DMS79 (cell line): ENCODE data around the gene IL22.

Experiments used
- DNase-seq: peaks from one replicate; lab custom pipeline; 2025; lab: John Stamatoyannopoulos, UW

The IL22 gene

GRCh38 chr12:68264158-68264855 is 10.9 kb upstream of the IL22 start:
- no peak for DNase-seq

DNA sequence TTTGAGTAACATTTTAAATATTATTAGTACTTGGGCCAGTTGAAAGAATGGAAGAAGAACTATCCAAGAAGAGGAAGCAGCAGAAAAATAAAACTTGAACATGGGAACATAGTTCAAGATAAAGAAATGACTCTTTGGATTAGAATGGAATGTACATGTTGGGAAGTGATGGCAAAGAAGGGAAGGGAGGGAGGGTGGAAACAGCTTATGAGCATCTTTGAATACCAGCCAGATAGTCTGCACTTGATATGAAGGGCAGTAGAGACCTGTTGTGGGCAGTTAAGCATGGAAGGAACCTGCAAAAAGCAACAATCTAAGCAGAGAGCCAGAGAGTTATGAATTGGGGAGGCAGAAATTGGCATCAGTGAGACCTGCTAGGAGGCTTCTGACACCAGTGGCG is 10.0 kb upstream of the IL22 start:
- DNase-seq, result no peak

GRCh38 chr12:68261896-68262295 is 8.5 kb upstream of the IL22 start:
- no peak for DNase-seq

DNA sequence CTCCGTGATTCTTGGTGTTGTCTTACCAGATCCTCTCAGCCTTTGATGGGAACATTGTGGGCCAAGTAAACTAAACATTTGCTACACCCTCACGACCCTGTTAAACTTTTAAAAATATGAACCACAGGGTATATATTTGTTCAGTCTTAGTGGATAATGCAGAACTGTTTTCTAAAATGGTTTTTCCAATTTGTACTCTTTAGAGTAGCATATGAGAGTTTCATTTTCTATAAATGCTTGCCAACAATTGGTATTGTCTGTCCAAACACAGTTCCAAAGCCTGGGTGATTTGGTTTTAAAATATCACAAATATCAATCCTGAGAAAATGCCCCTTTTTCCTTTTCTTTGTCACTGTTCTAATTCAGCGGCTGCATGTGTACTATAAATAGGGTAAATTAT is 6.7 kb upstream of the IL22 start:
- DNase-seq, result no peak

DNA sequence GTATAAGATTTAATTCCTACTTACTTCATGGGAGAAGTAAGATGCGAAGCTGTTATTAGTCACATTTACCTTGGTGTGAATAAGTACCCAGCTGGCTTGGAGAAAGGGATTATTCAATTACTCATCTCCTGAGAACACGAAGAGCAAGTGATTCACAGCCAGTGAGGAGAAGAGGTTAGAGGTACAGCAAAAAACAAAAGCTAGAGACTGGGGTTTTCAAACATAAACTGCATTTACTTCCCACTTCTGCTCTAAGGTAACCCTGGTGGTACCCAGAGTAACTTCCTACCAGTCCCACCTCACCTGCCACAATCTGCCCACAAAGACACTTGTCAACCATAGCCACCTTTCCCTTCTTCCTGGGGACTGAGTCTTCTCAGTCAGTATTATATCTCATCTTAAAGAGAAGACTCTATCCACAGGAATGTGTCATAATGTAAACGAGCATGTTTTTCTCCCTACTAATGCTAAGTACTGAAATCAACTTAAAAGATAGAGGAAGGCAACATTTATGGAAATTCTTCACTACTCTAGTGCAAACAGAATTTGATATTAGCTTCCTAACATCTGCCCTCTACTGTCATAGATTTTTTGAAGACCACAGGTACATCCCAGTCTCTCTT is 6.0 kb upstream of the IL22 start:
- DNase-seq, result no peak

- DNase-seq, result no peak
Measured at GRCh38 chr12:68252077-68252476, 1.3 kb downstream of the IL22 start.

GRCh38 chr12:68250454-68250853 is 3.0 kb downstream of the IL22 start:
- no peak for DNase-seq

GRCh38 chr12:68247785-68248184 is 5.6 kb downstream of the IL22 start:
- DNase-seq, result no peak

- no peak for DNase-seq
Measured at GRCh38 chr12:68246350-68246749, 7.1 kb downstream of the IL22 start.

- no peak for DNase-seq
Measured at GRCh38 chr12:68245180-68246021, 8.0 kb downstream of the IL22 start.

GRCh38 chr12:68242777-68243176 is 10.6 kb downstream of the IL22 start:
- DNase-seq, result no peak

- no peak for DNase-seq
Measured at GRCh38 chr12:68240975-68241374, 12.4 kb downstream of the IL22 start.

- no peak for DNase-seq
Measured at GRCh38 chr12:68240079-68240478, 13.3 kb downstream of the IL22 start.

DNA sequence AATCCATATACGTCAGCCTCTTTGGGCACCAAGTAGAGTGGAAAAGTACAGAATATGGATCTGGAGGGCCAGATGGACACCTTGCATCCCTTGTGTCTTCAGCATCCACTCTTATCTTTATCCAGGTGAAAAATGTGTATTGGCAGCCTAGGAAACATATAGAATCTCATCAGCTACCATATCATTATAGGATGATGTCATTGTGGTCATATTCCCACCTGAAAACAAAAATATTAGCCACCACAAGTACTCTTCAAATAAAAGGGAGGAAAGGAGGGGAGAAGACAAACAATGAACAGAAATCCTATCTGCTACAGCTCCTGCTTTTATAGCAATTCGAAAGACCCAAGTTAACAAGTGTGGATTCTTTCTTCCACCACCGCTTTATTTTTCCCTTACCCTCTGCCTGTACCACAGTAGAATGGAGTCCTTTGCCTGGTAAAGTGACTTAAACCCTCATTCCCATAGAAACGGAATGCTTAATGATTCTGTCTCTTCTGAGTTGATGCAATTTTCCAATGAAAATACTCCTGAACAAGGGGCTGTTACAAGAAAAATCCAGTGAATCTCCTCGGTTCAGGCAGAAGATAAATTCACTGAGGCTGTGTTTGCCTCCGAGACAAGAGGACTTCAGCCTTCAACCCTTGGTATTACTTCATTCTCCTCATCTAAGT is 14.0 kb downstream of the IL22 start:
- DNase-seq, result no peak

DNA sequence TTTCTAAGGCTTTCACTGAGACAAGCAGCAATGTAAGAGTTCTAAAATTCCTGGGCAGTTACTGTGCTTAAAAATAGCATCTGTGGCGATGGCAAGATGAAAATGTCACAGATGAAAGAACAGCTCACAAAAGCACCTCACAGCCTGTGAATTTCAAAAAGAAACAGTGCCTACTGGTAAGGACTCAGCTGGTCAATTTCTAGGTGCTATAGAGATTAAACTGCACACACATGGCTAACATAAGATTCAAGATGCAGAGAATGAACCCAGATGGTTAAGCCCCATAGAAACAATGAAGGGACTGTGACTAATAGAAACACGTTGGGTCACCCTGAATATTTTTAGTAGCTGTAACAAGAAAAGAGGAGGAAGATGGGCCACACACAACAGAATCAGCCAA is 15.8 kb downstream of the IL22 start:
- DNase-seq, result no peak

GRCh38 chr12:68237078-68237477 is 16.3 kb downstream of the IL22 start:
- DNase-seq, result no peak

GRCh38 chr12:68236421-68237059 is 16.9 kb downstream of the IL22 start:
- peak; percentile 18 for DNase-seq

DNA sequence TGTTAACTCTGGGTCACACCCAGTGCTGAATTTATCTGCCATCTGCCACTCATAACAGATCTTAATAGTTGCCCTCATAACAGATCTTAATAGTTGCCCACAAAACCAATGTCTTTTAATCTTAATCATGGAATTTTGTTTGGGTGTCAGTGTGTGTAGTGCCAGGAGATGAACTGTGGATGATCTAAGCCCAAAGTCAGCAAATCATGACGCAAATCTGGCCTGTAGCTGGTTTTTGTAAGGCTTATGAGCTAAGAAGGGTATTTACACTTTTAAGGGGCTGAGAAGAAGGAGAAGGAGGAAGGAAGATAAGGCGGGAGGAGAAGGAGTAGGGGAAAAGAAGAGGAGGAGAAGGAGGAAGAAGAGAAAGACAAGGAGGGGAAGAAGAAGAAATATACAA is 17.8 kb downstream of the IL22 start:
- DNase-seq, result no peak

GRCh38 chr12:68234140-68234539 is 19.3 kb downstream of the IL22 start:
- no peak for DNase-seq

DNA sequence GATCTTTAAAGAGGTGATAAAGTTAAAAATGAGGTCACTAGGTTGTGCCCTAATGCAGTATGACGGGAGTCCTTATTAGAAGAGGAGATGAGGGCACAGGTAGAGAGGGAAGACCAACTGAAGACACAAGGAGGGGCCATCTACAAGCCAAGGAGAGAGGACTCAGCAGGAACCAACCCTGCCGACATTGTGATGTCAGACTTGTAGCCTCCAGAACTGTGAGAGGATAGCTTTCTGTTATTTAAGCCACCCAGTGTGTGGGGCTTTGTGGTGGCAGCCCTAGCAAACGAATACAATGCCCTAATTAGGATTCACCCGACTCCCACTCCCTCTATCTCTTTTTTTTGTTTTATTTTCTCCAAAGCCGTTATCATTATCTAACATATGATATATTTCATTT is 19.9 kb downstream of the IL22 start:
- DNase-seq, result no peak

GRCh38 chr12:68231691-68232090 is 21.7 kb downstream of the IL22 start:
- DNase-seq, result no peak

DNA sequence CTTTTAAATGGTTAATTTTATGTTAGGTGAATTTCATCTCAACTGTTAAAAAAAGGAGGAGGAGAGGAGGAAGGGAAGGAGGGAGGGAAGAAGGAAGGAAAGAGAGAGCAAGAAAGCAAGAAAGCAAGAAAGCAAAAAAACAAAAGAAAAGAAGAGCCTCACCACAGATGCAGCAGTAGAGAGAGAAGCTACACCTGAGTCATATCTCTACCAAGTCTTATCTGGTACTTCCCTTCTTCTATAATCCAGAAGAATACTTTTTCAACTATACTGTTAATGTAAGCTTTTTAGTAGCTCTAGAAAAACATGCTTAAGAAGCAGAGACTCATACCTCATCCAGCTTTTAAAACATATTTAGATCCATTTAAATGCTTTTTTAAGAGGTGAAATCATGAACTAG is 22.2 kb downstream of the IL22 start:
- no peak for DNase-seq
